Inflammatory macrophage treated with lipopolysaccharide for 4 hours (primary cell): ENCODE measurements around the gene ANXA8.
"Not testable (repeated sequence)": the region's sequence is repeated elsewhere in the genome, so short reads cannot be mapped to it uniquely, and the experiment has no call there.

Source experiments
- DNase-seq: peaks from one replicate; pipeline ENCODE4 v3.0.0-alpha.2; 2020

ANXA8 gene

GRCh38 chr10:47462577-47463358 lies 21.1 kb downstream of the ANXA8 start:
- not testable (repeated sequence) for DNase-seq

- DNase-seq = peak; percentile 19
These were observed 22.6 kb downstream of the ANXA8 start for GRCh38 chr10:47461261-47461687.

- no peak for DNase-seq
These were observed 25.3 kb downstream of the ANXA8 start for GRCh38 chr10:47458466-47459154.

GRCh38 chr10:47457826-47458225 lies 26.1 kb downstream of the ANXA8 start:
- DNase-seq = no peak

GRCh38 chr10:47457528-47457820 lies 26.4 kb downstream of the ANXA8 start:
- no peak for DNase-seq

- no peak for DNase-seq
These were observed 27.0 kb downstream of the ANXA8 start for GRCh38 chr10:47456794-47457527.

GRCh38 chr10:47456079-47456785 lies 27.7 kb downstream of the ANXA8 start:
- DNase-seq = no peak

- not testable (repeated sequence) for DNase-seq
These were observed 28.4 kb downstream of the ANXA8 start for GRCh38 chr10:47455350-47456078.

- DNase-seq = no peak
These were observed 29.2 kb downstream of the ANXA8 start for GRCh38 chr10:47454780-47455058.

GRCh38 chr10:47454008-47454779 lies 29.7 kb downstream of the ANXA8 start:
- DNase-seq = no peak

- DNase-seq = no peak
These were observed 30.5 kb downstream of the ANXA8 start for GRCh38 chr10:47453141-47454007.

GRCh38 chr10:47452495-47453140 lies 31.3 kb downstream of the ANXA8 start:
- no peak for DNase-seq

GRCh38 chr10:47451998-47452494 lies 31.9 kb downstream of the ANXA8 start:
- no peak for DNase-seq

GRCh38 chr10:47451273-47451997 lies 32.5 kb downstream of the ANXA8 start:
- no peak for DNase-seq

- DNase-seq = no peak
These were observed 33.5 kb downstream of the ANXA8 start for GRCh38 chr10:47450442-47450841.

GRCh38 chr10:47449979-47450378 lies 33.9 kb downstream of the ANXA8 start:
- no peak for DNase-seq

- no peak for DNase-seq
These were observed 34.6 kb downstream of the ANXA8 start for GRCh38 chr10:47449102-47449978.

GRCh38 chr10:47447705-47448104 lies 36.2 kb downstream of the ANXA8 start:
- DNase-seq = no peak
